ENCODE measurements around the gene PDE8B.

GRCh38 chr5:77230727-77231470 lies 20.4 kb downstream of the PDE8B start:
- TF ChIP-seq CTCF (IDR thresholded peaks at IDR 0.05) (no peak), EP300 (IDR thresholded peaks at IDR 0.05) (no peak), POLR2A (IDR thresholded peaks at IDR 0.05) (no peak), POLR2AphosphoS5 (IDR thresholded peaks at IDR 0.05) (no peak)

Data from sigmoid colon (tissue), 4 donors.